ENCODE measurements around the gene NEURL2. TPM values are rescaled to one million over a fixed set of nuclear protein-coding genes. Genes with fewer than 3 reads are reported as not detected.

Gene NEURL2
- total RNA-seq, 1 donor from 2014 or later: 6.9 TPM

GRCh38 chr20:45840700-45841198, 50.3 kb downstream of the NEURL2 start:
- no peak overlapping the region for H3K4me3 ChIP-seq (ENCODE audit: low read depth, low read length)
- no peak for DNase-seq (ENCODE audit: low read depth)
- no peak for TF ChIP-seq CTCF (conservative IDR thresholded peaks at IDR 0.05; ENCODE audit: low read depth, low read length)

Other genes starting within 250 kb of the NEURL2 start
- not detected in 2 replicates for gene WFDC11, start 221.0 kb downstream of the NEURL2 start, total RNA-seq
- not detected in 2 replicates for gene WFDC13, start 189.2 kb downstream of the NEURL2 start, total RNA-seq
- gene WFDC10B, start 186.2 kb downstream of the NEURL2 start, total RNA-seq: not detected in 2 replicates
- not detected in 2 replicates for gene SPINT4, start 168.9 kb downstream of the NEURL2 start, total RNA-seq
- gene WFDC3, start 99.3 kb downstream of the NEURL2 start, total RNA-seq: 0.43 and 0.69 TPM in 2 replicates
- gene DNTTIP1, start 99.3 kb downstream of the NEURL2 start, total RNA-seq: 23.1 and 34.7 TPM in 2 replicates
- 345 and 447 TPM in 2 replicates for gene UBE2C, start 78.6 kb downstream of the NEURL2 start, total RNA-seq
- gene TNNC2, start 63.9 kb downstream of the NEURL2 start, total RNA-seq: not detected in 2 replicates
- 20.1 and 29.0 TPM in 2 replicates for gene SNX21, start 57.4 kb downstream of the NEURL2 start, total RNA-seq
- 29.1 and 33.0 TPM in 2 replicates for gene ACOT8, start 33.8 kb downstream of the NEURL2 start, total RNA-seq
- 1.2 and 3.0 TPM in 2 replicates for gene ZSWIM3, start 33.6 kb downstream of the NEURL2 start, total RNA-seq
- gene ZSWIM1, start 10.0 kb downstream of the NEURL2 start, total RNA-seq: 7.3 and 14.2 TPM in 2 replicates
- 0.87 TPM in 1 of 2 replicates, not detected in the other for gene SPATA25, start 3.6 kb downstream of the NEURL2 start, total RNA-seq
- 42.7 and 62.5 TPM in 2 replicates for gene CTSA, start 127 bp upstream of the NEURL2 start, total RNA-seq
- gene PLTP, start 20.9 kb upstream of the NEURL2 start, total RNA-seq: 20.9 and 38.5 TPM in 2 replicates
- 17.9 and 18.3 TPM in 2 replicates for gene PCIF1, start 43.5 kb upstream of the NEURL2 start, total RNA-seq
- 14.9 and 16.0 TPM in 2 replicates for gene ZNF335, start 81.0 kb upstream of the NEURL2 start, total RNA-seq
- 0.80 and 1.4 TPM in 2 replicates for gene MMP9, start 117.7 kb upstream of the NEURL2 start, total RNA-seq
- gene SLC12A5, start 138.0 kb upstream of the NEURL2 start, total RNA-seq: not detected in 2 replicates
- gene NCOA5, start 198.8 kb upstream of the NEURL2 start, total RNA-seq: 20.9 and 32.5 TPM in 2 replicates
- gene CD40, start 227.1 kb upstream of the NEURL2 start, total RNA-seq: 49.7 and 74.7 TPM in 2 replicates